K562 (cell line): ENCODE data around the gene KRTAP5-4.

Source experiments
- ARID1B ChIP-seq: fragments of 450-650 bp; IDR thresholded peaks from 2 replicates; pipeline ENCODE4 v1.6.1; 2016; ENCODE audit warnings: antibody characterized with exemption, mild to moderate bottlenecking, inconsistent platforms
- CBX2 ChIP-seq: fragments of 200-600 bp; sonication (generic); IDR thresholded peaks from one replicate; pipeline ENCODE4 v1.6.1; 2012; ENCODE audit warnings: mild to moderate bottlenecking, low read length, inconsistent platforms; ENCODE audit not compliant: insufficient read depth, poor library complexity, severe bottlenecking
- CEBPB ChIP-seq: fragments of 450-650 bp; IDR thresholded peaks from 2 replicates; pipeline ENCODE4 v1.6.1; 2016; ENCODE audit warnings: missing genetic modification characterization, missing compliant biosample characterization
- ESRRA ChIP-seq: fragments of 450-650 bp; IDR thresholded peaks from 2 replicates; pipeline ENCODE4 v1.6.1; 2014; ENCODE audit warnings: low read depth, mild to moderate bottlenecking, moderate library complexity, borderline replicate concordance
- JUN ChIP-seq, 2 experiments: sonication (generic) in 1 of 2; formaldehyde crosslinking in 1 of 2; IDR thresholded peaks; 2 replicates each; pipeline versions ENCODE4 v1.6.1 to v1.8.0; 2012 to 2022; ENCODE audit warnings: borderline replicate concordance in 2 of 2, mild to moderate bottlenecking in 2 of 2, improper control_type of control experiment in 1 of 2, low read depth in 1 of 2, low read length in 1 of 2, missing genetic modification reagents in 1 of 2
- POLR2H ChIP-seq: IDR thresholded peaks from 2 replicates; pipeline ENCODE4 v1.6.1; 2016; ENCODE audit warnings: missing genetic modification characterization, low read depth, mild to moderate bottlenecking, control low read depth, missing compliant biosample characterization, moderate library complexity
- SAP30 ChIP-seq: fragments of 200-600 bp; sonication (generic); IDR thresholded peaks from 2 replicates; pipeline ENCODE4 v1.6.1; 2012; ENCODE audit warnings: borderline replicate concordance, low read depth, mild to moderate bottlenecking, moderate library complexity, low read length, control low read depth, inconsistent platforms; ENCODE audit not compliant: insufficient read depth, poor library complexity, severe bottlenecking
- TF ChIP-seq, protein P1 (sequence below): fragments of 450-650 bp; IDR thresholded peaks from 2 replicates; pipeline ENCODE4 v1.7.0; 2016; ENCODE audit warnings: borderline replicate concordance
- TF ChIP-seq, protein P2 (sequence below): sonication (generic); formaldehyde crosslinking; IDR thresholded peaks from 2 replicates; pipeline ENCODE4 v1.5.0; 2020; ENCODE audit warnings: missing genetic modification reagents

GRCh38 chr11:1639102-1639620, 17.2 kb upstream of the KRTAP5-4 start:
- TF ChIP-seq POLR2H (no peak), CEBPB (tag) (no peak), SAP30 (no peak), ARID1B (no peak), JUN (IDR thresholded peaks at IDR 0.05; ENCODE audit: borderline replicate concordance, low read depth, low read length) (no peak), JUN (CRISPR knock-in tag; IDR thresholded peaks at IDR 0.05; ENCODE audit: borderline replicate concordance) (no peak), CBX2 (no peak), ESRRA (no peak)
- TF ChIP-seq, protein P1, sequence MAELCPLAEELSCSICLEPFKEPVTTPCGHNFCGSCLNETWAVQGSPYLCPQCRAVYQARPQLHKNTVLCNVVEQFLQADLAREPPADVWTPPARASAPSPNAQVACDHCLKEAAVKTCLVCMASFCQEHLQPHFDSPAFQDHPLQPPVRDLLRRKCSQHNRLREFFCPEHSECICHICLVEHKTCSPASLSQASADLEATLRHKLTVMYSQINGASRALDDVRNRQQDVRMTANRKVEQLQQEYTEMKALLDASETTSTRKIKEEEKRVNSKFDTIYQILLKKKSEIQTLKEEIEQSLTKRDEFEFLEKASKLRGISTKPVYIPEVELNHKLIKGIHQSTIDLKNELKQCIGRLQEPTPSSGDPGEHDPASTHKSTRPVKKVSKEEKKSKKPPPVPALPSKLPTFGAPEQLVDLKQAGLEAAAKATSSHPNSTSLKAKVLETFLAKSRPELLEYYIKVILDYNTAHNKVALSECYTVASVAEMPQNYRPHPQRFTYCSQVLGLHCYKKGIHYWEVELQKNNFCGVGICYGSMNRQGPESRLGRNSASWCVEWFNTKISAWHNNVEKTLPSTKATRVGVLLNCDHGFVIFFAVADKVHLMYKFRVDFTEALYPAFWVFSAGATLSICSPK: no peak
- TF ChIP-seq, protein P2, sequence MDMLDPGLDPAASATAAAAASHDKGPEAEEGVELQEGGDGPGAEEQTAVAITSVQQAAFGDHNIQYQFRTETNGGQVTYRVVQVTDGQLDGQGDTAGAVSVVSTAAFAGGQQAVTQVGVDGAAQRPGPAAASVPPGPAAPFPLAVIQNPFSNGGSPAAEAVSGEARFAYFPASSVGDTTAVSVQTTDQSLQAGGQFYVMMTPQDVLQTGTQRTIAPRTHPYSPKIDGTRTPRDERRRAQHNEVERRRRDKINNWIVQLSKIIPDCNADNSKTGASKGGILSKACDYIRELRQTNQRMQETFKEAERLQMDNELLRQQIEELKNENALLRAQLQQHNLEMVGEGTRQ (CRISPR knock-in tag): no peak
